H9 (cell line): ENCODE measurements around the gene PDPN. TPM values are rescaled to one million over a fixed set of nuclear protein-coding genes. Genes with fewer than 3 reads are reported as not detected.

Experiments
- DNase-seq: peaks from one replicate; pipeline ENCODE4 v3.0.0-alpha.2; 2017
- H2AFZ ChIP-seq: one replicate; pipeline ENCODE4 v1.6.1; 2013; ENCODE audit warnings: mild to moderate bottlenecking, low read length, control low read depth, moderate library complexity
- H2AK5ac ChIP-seq: 2 replicates; pipeline ENCODE4 v1.6.1; 2013; ENCODE audit warnings: low read length, control low read depth, mixed read lengths; ENCODE audit not compliant: insufficient read length
- H2BK120ac ChIP-seq: one replicate; pipeline ENCODE4 v1.6.1; 2013; ENCODE audit warnings: low read depth, mild to moderate bottlenecking, low read length, control low read depth, inconsistent platforms; ENCODE audit not compliant: poor library complexity, severe bottlenecking
- H2BK12ac ChIP-seq: 2 replicates; pipeline ENCODE4 v1.6.1; 2013; ENCODE audit warnings: low read length, control low read depth, mixed read lengths, low read depth; ENCODE audit not compliant: insufficient read length
- H2BK15ac ChIP-seq: 2 replicates; pipeline ENCODE4 v1.6.1; 2013; ENCODE audit warnings: low read depth, low read length, control low read depth
- H2BK20ac ChIP-seq: one replicate; pipeline ENCODE4 v1.6.1; 2013; ENCODE audit warnings: low read depth, mild to moderate bottlenecking, low read length, control low read depth, inconsistent platforms; ENCODE audit not compliant: poor library complexity, severe bottlenecking
- H2BK5ac ChIP-seq: 2 replicates; pipeline ENCODE4 v1.6.1; 2013; ENCODE audit warnings: low read length, control low read depth, mixed read lengths; ENCODE audit not compliant: insufficient read length
- H3K14ac ChIP-seq: 2 replicates; pipeline ENCODE4 v1.6.1; 2013; ENCODE audit warnings: low read length, control low read depth; ENCODE audit not compliant: insufficient read depth
- H3K18ac ChIP-seq: 2 replicates; pipeline ENCODE4 v1.6.1; 2013; ENCODE audit warnings: low read depth, mild to moderate bottlenecking, mixed read lengths, low read length, control low read depth; ENCODE audit not compliant: insufficient read length
- H3K23ac ChIP-seq: 2 replicates; pipeline ENCODE4 v1.6.1; 2013; ENCODE audit warnings: low read length, control low read depth, mixed read lengths, low read depth; ENCODE audit not compliant: insufficient read length
- H3K23me2 ChIP-seq: 2 replicates; pipeline ENCODE4 v1.6.1; 2013; ENCODE audit warnings: low read depth, mild to moderate bottlenecking, mixed read lengths, low read length, control low read depth; ENCODE audit not compliant: insufficient read length, poor library complexity, severe bottlenecking
- H3K27ac ChIP-seq: 2 replicates; pipeline ENCODE4 v1.5.1; 2013; ENCODE audit warnings: low read length, control low read depth, mixed read lengths, low read depth; ENCODE audit not compliant: insufficient read length
- H3K27me3 ChIP-seq: 2 replicates; pipeline ENCODE4 v1.6.1; 2013; ENCODE audit warnings: low read length, control low read depth, inconsistent platforms; ENCODE audit not compliant: insufficient read depth
- H3K4ac ChIP-seq: 2 replicates; pipeline ENCODE4 v1.6.1; 2013; ENCODE audit warnings: low read depth, mild to moderate bottlenecking, control low read depth, inconsistent platforms, low read length, moderate library complexity
- H3K4me1 ChIP-seq: 2 replicates; pipeline ENCODE4 v1.6.1; 2013; ENCODE audit warnings: low read length, control low read depth, inconsistent platforms; ENCODE audit not compliant: insufficient read depth
- H3K4me2 ChIP-seq: 2 replicates; pipeline ENCODE4 v1.6.1; 2013; ENCODE audit warnings: low read length, control low read depth, mixed read lengths; ENCODE audit not compliant: insufficient read length, insufficient read depth
- H3K56ac ChIP-seq: 2 replicates; pipeline ENCODE4 v1.6.1; 2013; ENCODE audit warnings: low read depth, mild to moderate bottlenecking, mixed read lengths, low read length, control low read depth; ENCODE audit not compliant: insufficient read length
- H3K79me1 ChIP-seq: 2 replicates; pipeline ENCODE4 v1.6.1; 2013; ENCODE audit warnings: low read depth, mild to moderate bottlenecking, moderate library complexity, low read length, control low read depth, inconsistent platforms; ENCODE audit not compliant: insufficient read depth, poor library complexity, severe bottlenecking
- H3K79me2 ChIP-seq: 2 replicates; pipeline ENCODE4 v1.6.1; 2013; ENCODE audit warnings: low read length, control low read depth, inconsistent platforms; ENCODE audit not compliant: insufficient read depth
- H3K9ac ChIP-seq: 2 replicates; pipeline ENCODE4 v1.6.1; 2013; ENCODE audit warnings: low read length, control low read depth, mixed read lengths; ENCODE audit not compliant: insufficient read length; ENCODE audit errors: extremely low read depth
- H3K9me3 ChIP-seq: one replicate; pipeline ENCODE4 v1.6.1; 2013; ENCODE audit warnings: low read depth, low read length, inconsistent platforms; ENCODE audit not compliant: control insufficient read depth
- H3T11ph ChIP-seq: one replicate; pipeline ENCODE4 v1.6.1; 2013; ENCODE audit warnings: mild to moderate bottlenecking, low read length, control low read depth, inconsistent platforms
- H4K20me1 ChIP-seq: one replicate; pipeline ENCODE4 v1.6.1; 2013; ENCODE audit not compliant: control insufficient read depth, insufficient read length, insufficient read depth
- H4K5ac ChIP-seq: 2 replicates; pipeline ENCODE4 v1.6.1; 2013; ENCODE audit warnings: low read depth, mild to moderate bottlenecking, mixed read lengths, low read length, control low read depth; ENCODE audit not compliant: insufficient read length
- H4K8ac ChIP-seq: replicated peaks from 2 replicates; pipeline ENCODE4 v1.6.1; 2013; ENCODE audit warnings: low read length, control low read depth, mixed read lengths, low read depth; ENCODE audit not compliant: insufficient read length
- H4K91ac ChIP-seq: 2 replicates; pipeline ENCODE4 v1.6.1; 2013; ENCODE audit warnings: low read depth, mild to moderate bottlenecking, moderate library complexity, mixed read lengths, low read length, control low read depth; ENCODE audit not compliant: insufficient read length
- H3K27ac Mint-ChIP-seq, 3 experiments: 2 replicates in 2 of 3; 3 replicates in 1 of 3; pipeline ENCODE4 v1.8.0; 2020 to 2021; ENCODE audit warnings: mixed read lengths in 3 of 3, mild to moderate bottlenecking in 1 of 3, moderate library complexity in 1 of 3
- H3K27me3 Mint-ChIP-seq: 2 replicates; pipeline ENCODE4 v1.8.0; 2021; ENCODE audit warnings: low read depth, mild to moderate bottlenecking, moderate library complexity, mixed read lengths
- H3K36me3 Mint-ChIP-seq, 3 experiments: 2 replicates in 2 of 3; 3 replicates in 1 of 3; pipeline ENCODE4 v1.8.0; 2020 to 2021; ENCODE audit warnings: low read depth in 3 of 3, mixed read lengths in 3 of 3; ENCODE audit not compliant: insufficient read depth in 1 of 3
- H3K4me1 Mint-ChIP-seq, 2 experiments: 2 replicates each; pipeline ENCODE4 v1.8.0; 2020; ENCODE audit warnings: mixed read lengths in 2 of 2
- H3K4me3 Mint-ChIP-seq, 2 experiments: 2 replicates in 1 of 2; 3 replicates in 1 of 2; pipeline ENCODE4 v1.8.0; 2020 to 2021; ENCODE audit warnings: mild to moderate bottlenecking in 2 of 2, mixed read lengths in 2 of 2, moderate library complexity in 1 of 2
- H3K9me3 Mint-ChIP-seq, 2 experiments: 2 replicates in 1 of 2; 3 replicates in 1 of 2; pipeline ENCODE4 v1.8.0; 2020; ENCODE audit warnings: mild to moderate bottlenecking in 2 of 2, mixed read lengths in 2 of 2, moderate library complexity in 1 of 2
- CTCF ChIP-seq: fragments of 200-600 bp; sonication (generic); conservative IDR thresholded peaks from 3 replicates; pipeline ENCODE4 v1.8.0; 2021; ENCODE audit warnings: antibody characterized with exemption, mild to moderate bottlenecking
- WGBS: extraction: QIAGEN DNeasy Blood & Tissue Kit; methylation state at CpG from one replicate; pipeline ENCODE4 v1.1.7; 2013; ENCODE audit warnings: missing lambda C conversion rate, low lambda C conversion rate, mixed read lengths; ENCODE audit not compliant: insufficient read length; ENCODE audit errors: extremely low coverage; 5-methylcytosine and 5-hydroxymethylcytosine counted together
- total RNA-seq: library from RNA; stranded (reverse); gene quantifications from 2 replicates; pipeline ENCODE4 v1.2.1, GENCODE V29; 2021

The PDPN gene
- total RNA-seq, 1 experiment from 2014 or later: 205 TPM

- H4K8ac ChIP-seq: no peak overlapping the region
- no peak overlapping the region for H2AK5ac ChIP-seq
- no CpG with 5 or more reads among the region's 3 CpGs for WGBS
- no peak for TF ChIP-seq CTCF
- H4K5ac ChIP-seq: no peak overlapping the region
- no peaks in the 10 kb centered on the region for H3K4me1 Mint-ChIP-seq
- H2BK20ac ChIP-seq: no peak overlapping the region
- H3K9me3 Mint-ChIP-seq: peaks cover 7 to 11% of the 10 kb centered on the region in 2 experiments
- no peak overlapping the region for H3K4me2 ChIP-seq
- H2AFZ ChIP-seq: no peak overlapping the region
- no peak overlapping the region for H3K14ac ChIP-seq
- no peak overlapping the region for H3K9ac ChIP-seq
- H4K91ac ChIP-seq: no peak overlapping the region
- no peak overlapping the region for H3K23ac ChIP-seq
- no peaks in the 10 kb centered on the region for H4K20me1 ChIP-seq
- H3K9me3 ChIP-seq: no peaks in the 10 kb centered on the region
- no peak overlapping the region for H3K56ac ChIP-seq
- H2BK12ac ChIP-seq: no peak overlapping the region
- H3K4me3 Mint-ChIP-seq: no peak overlapping the region
- no peak overlapping the region for H2BK5ac ChIP-seq
- H2BK120ac ChIP-seq: no peak overlapping the region
- DNase-seq: no peak
- no peak overlapping the region for H3K4ac ChIP-seq
- H3K4me1 ChIP-seq: no peaks in the 10 kb centered on the region
- H3K79me2 ChIP-seq: no peaks in the 10 kb centered on the region
- H3K36me3 Mint-ChIP-seq: peaks cover 3 to 20% (median 18%) of the 10 kb centered on the region in 3 experiments; a peak in 6 of 7 replicates
- H2BK15ac ChIP-seq: no peak overlapping the region
- no peaks in the 10 kb centered on the region for H3K23me2 ChIP-seq
- no peak overlapping the region for H3T11ph ChIP-seq
- H3K27ac ChIP-seq: no peak overlapping the region
- no peak overlapping the region for H3K18ac ChIP-seq
- H3K27ac Mint-ChIP-seq: no peak overlapping the region
- no peaks in the 10 kb centered on the region for H3K79me1 ChIP-seq
- H3K27me3 Mint-ChIP-seq: no peaks in the 10 kb centered on the region; the same call in 1 of the 2 replicates
- no peaks in the 10 kb centered on the region for H3K27me3 ChIP-seq
Observed at GRCh38 chr1:13642306-13643004, 58.8 kb downstream of the PDPN start.
